IgD-negative memory B cell (primary cell): ENCODE results near the gene ANKRD10. TPM values are rescaled to one million over a fixed set of nuclear protein-coding genes. Genes with fewer than 3 reads are reported as not detected.
"Not testable (repeated sequence)": the region's sequence is repeated elsewhere in the genome, so short reads cannot be mapped to it uniquely, and the experiment has no call there.

Source experiments
- H3K27ac Mint-ChIP-seq, 3 donors: one replicate each; pipeline ENCODE4 v1.8.0; 2020 to 2022; ENCODE audit warnings: mild to moderate bottlenecking in 3 of 3, mixed read lengths in 3 of 3, moderate library complexity in 1 of 3
- H3K27me3 Mint-ChIP-seq: one replicate; pipeline ENCODE4 v1.8.0; 2021; ENCODE audit warnings: mixed read lengths
- H3K36me3 Mint-ChIP-seq: one replicate; pipeline ENCODE4 v1.8.0; 2020; ENCODE audit warnings: mild to moderate bottlenecking, mixed read lengths
- H3K4me1 Mint-ChIP-seq, 3 donors: one replicate each; pipeline ENCODE4 v1.8.0; 2020 to 2022; ENCODE audit warnings: mixed read lengths in 3 of 3, mild to moderate bottlenecking in 1 of 3
- H3K4me3 Mint-ChIP-seq, 4 donors: one replicate each; pipeline ENCODE4 v1.8.0; 2020 to 2022; ENCODE audit warnings: mild to moderate bottlenecking in 4 of 4, mixed read lengths in 4 of 4, moderate library complexity in 3 of 4
- H3K9me3 Mint-ChIP-seq, 3 donors: one replicate each; pipeline ENCODE4 v1.8.0; 2020 to 2021; ENCODE audit warnings: mixed read lengths in 3 of 3, mild to moderate bottlenecking in 1 of 3
- polyA plus RNA-seq: library from polyadenylated mRNA; unstranded; fragments of 300-500 nt; fragmentation: Illumina TruSeq; gene quantifications from one replicate; pipeline ENCODE4 v1.2.3, GENCODE V29; 2021

Gene ANKRD10
- polyA plus RNA-seq, 1 donor from 2014 or later, result 94.2 TPM

- no peaks in the 10 kb centered on the region for H3K36me3 Mint-ChIP-seq
- H3K27me3 Mint-ChIP-seq, result peaks cover 5% of the 10 kb centered on the region
- H3K27ac Mint-ChIP-seq, result no peak overlapping the region
- H3K4me3 Mint-ChIP-seq, result no peak overlapping the region
- H3K4me1 Mint-ChIP-seq, result peaks cover 0 to 5% (median 0%) of the 10 kb centered on the region in 3 donors
- peaks cover 4 to 5% (median 5%) of the 10 kb centered on the region in 3 donors for H3K9me3 Mint-ChIP-seq
Measured at GRCh38 chr13:110855363-110855762, 59.5 kb downstream of the ANKRD10 start.

- H3K4me3 Mint-ChIP-seq, result no peak overlapping the region
- peaks cover 5% of the 10 kb centered on the region for H3K27me3 Mint-ChIP-seq
- H3K27ac Mint-ChIP-seq, result no peak overlapping the region
- no peaks in the 10 kb centered on the region for H3K36me3 Mint-ChIP-seq
- peaks cover 0 to 5% (median 0%) of the 10 kb centered on the region in 3 donors for H3K4me1 Mint-ChIP-seq
- H3K9me3 Mint-ChIP-seq, result peaks cover 5 to 7% (median 5%) of the 10 kb centered on the region in 3 donors
Measured at GRCh38 chr13:110854866-110855265, 60.0 kb downstream of the ANKRD10 start.

GRCh38 chr13:110853235-110853721 lies 61.6 kb downstream of the ANKRD10 start:
- Mint-ChIP-seq H3K4me1 (peaks cover 0 to 5% (median 0%) of the 10 kb centered on the region in 3 donors), H3K4me3 (no peak overlapping the region), H3K27ac (no peak overlapping the region), H3K9me3 (peaks cover 5 to 7% (median 5%) of the 10 kb centered on the region in 3 donors), H3K36me3 (no peaks in the 10 kb centered on the region), H3K27me3 (peaks cover 9% of the 10 kb centered on the region)

- H3K27ac Mint-ChIP-seq, result no peak overlapping the region
- peaks cover 14% of the 10 kb centered on the region for H3K27me3 Mint-ChIP-seq
- peaks cover 0 to 4% (median 0%) of the 10 kb centered on the region in 3 donors for H3K9me3 Mint-ChIP-seq
- H3K4me3 Mint-ChIP-seq, result no peak overlapping the region
- peaks cover 0 to 3% (median 0%) of the 10 kb centered on the region in 3 donors for H3K4me1 Mint-ChIP-seq
- no peaks in the 10 kb centered on the region for H3K36me3 Mint-ChIP-seq
Measured at GRCh38 chr13:110850840-110851239, 64.0 kb downstream of the ANKRD10 start.

GRCh38 chr13:110850006-110850405 lies 64.9 kb downstream of the ANKRD10 start:
- H3K4me3 Mint-ChIP-seq, result no peak overlapping the region
- H3K27ac Mint-ChIP-seq, result no peak overlapping the region
- no peaks in the 10 kb centered on the region for H3K36me3 Mint-ChIP-seq
- H3K27me3 Mint-ChIP-seq, result peaks cover 16% of the 10 kb centered on the region
- H3K9me3 Mint-ChIP-seq, result peaks cover 0 to 4% (median 0%) of the 10 kb centered on the region in 3 donors
- peaks cover 0 to 3% (median 0%) of the 10 kb centered on the region in 3 donors for H3K4me1 Mint-ChIP-seq

GRCh38 chr13:110845520-110845919 lies 69.3 kb downstream of the ANKRD10 start:
- Mint-ChIP-seq H3K9me3 (peaks cover 4 to 7% (median 4%) of the 10 kb centered on the region in 3 donors), H3K4me1 (peaks cover 0 to 1% (median 0%) of the 10 kb centered on the region in 3 donors), H3K4me3 (no peak overlapping the region), H3K27me3 (peaks cover 35% of the 10 kb centered on the region), H3K27ac (no peak overlapping the region), H3K36me3 (no peaks in the 10 kb centered on the region)

GRCh38 chr13:110841846-110842245 lies 73.0 kb downstream of the ANKRD10 start:
- Mint-ChIP-seq H3K27me3 (peaks cover 35% of the 10 kb centered on the region), H3K4me1 (no peaks in the 10 kb centered on the region), H3K9me3 (peaks cover 2 to 7% (median 6%) of the 10 kb centered on the region in 3 donors), H3K4me3 (no peak overlapping the region), H3K27ac (no peak overlapping the region), H3K36me3 (no peaks in the 10 kb centered on the region)

- Mint-ChIP-seq H3K36me3 (no peaks in the 10 kb centered on the region), H3K4me1 (no peaks in the 10 kb centered on the region), H3K4me3 (no peak overlapping the region), H3K9me3 (peaks cover 2 to 7% (median 6%) of the 10 kb centered on the region in 3 donors), H3K27ac (no peak overlapping the region), H3K27me3 (peaks cover 35% of the 10 kb centered on the region)
Measured at GRCh38 chr13:110841406-110841805, 73.5 kb downstream of the ANKRD10 start.

GRCh38 chr13:110838867-110839538 lies 75.9 kb downstream of the ANKRD10 start:
- Mint-ChIP-seq H3K27me3 (peaks cover 22% of the 10 kb centered on the region), H3K4me1 (peaks cover 0 to 2% (median 0%) of the 10 kb centered on the region in 3 donors), H3K4me3 (no peak overlapping the region), H3K36me3 (no peaks in the 10 kb centered on the region), H3K27ac (no peak overlapping the region), H3K9me3 (peaks cover 2 to 7% (median 6%) of the 10 kb centered on the region in 3 donors)

- peaks cover 0 to 2% (median 0%) of the 10 kb centered on the region in 3 donors for H3K4me1 Mint-ChIP-seq
- H3K9me3 Mint-ChIP-seq, result peaks cover 0 to 7% (median 6%) of the 10 kb centered on the region in 3 donors
- H3K27me3 Mint-ChIP-seq, result peaks cover 19% of the 10 kb centered on the region
- H3K36me3 Mint-ChIP-seq, result no peaks in the 10 kb centered on the region
- no peak overlapping the region for H3K27ac Mint-ChIP-seq
- no peak overlapping the region for H3K4me3 Mint-ChIP-seq
Measured at GRCh38 chr13:110838116-110838515, 76.8 kb downstream of the ANKRD10 start.

GRCh38 chr13:110837397-110838061 lies 77.3 kb downstream of the ANKRD10 start:
- H3K9me3 Mint-ChIP-seq, H3K36me3 Mint-ChIP-seq, H3K27ac Mint-ChIP-seq, H3K4me3 Mint-ChIP-seq, H3K4me1 Mint-ChIP-seq: not testable (repeated sequence)
- peaks cover 19% of the 10 kb centered on the region for H3K27me3 Mint-ChIP-seq

GRCh38 chr13:110836605-110836903 lies 78.3 kb downstream of the ANKRD10 start:
- Mint-ChIP-seq H3K4me3 (no peak overlapping the region), H3K27ac (no peak overlapping the region), H3K9me3 (peaks cover 0 to 3% (median 3%) of the 10 kb centered on the region in 3 donors), H3K27me3 (peaks cover 14% of the 10 kb centered on the region), H3K36me3 (no peaks in the 10 kb centered on the region), H3K4me1 (peaks cover 0 to 2% (median 0%) of the 10 kb centered on the region in 3 donors)

- Mint-ChIP-seq H3K27me3 (peaks cover 9% of the 10 kb centered on the region), H3K27ac (no peak overlapping the region), H3K4me3 (no peak overlapping the region)
Measured at GRCh38 chr13:110835721-110836604, 78.9 kb downstream of the ANKRD10 start.

GRCh38 chr13:110834572-110834971 lies 80.3 kb downstream of the ANKRD10 start:
- H3K4me3 Mint-ChIP-seq, result no peak overlapping the region
- H3K4me1 Mint-ChIP-seq, result peaks cover 0 to 2% (median 0%) of the 10 kb centered on the region in 3 donors
- H3K36me3 Mint-ChIP-seq, result no peaks in the 10 kb centered on the region
- no peaks in the 10 kb centered on the region for H3K9me3 Mint-ChIP-seq
- H3K27me3 Mint-ChIP-seq, result peaks cover 6% of the 10 kb centered on the region
- no peak overlapping the region for H3K27ac Mint-ChIP-seq

More at GRCh38 chr13:110835721-110836604, 78.9 kb downstream of the ANKRD10 start:
- Mint-ChIP-seq H3K4me1 (peaks cover 0 to 2% (median 0%) of the 10 kb centered on the region in 3 donors), H3K9me3 (peaks cover 0 to 2% (median 0%) of the 10 kb centered on the region in 3 donors), H3K36me3 (no peaks in the 10 kb centered on the region)

- peaks cover 0 to 2% (median 0%) of the 10 kb centered on the region in 3 donors for H3K4me1 Mint-ChIP-seq
- peaks cover 6% of the 10 kb centered on the region for H3K27me3 Mint-ChIP-seq
- H3K36me3 Mint-ChIP-seq, result no peaks in the 10 kb centered on the region
- H3K4me3 Mint-ChIP-seq, result no peak overlapping the region
- no peak overlapping the region for H3K27ac Mint-ChIP-seq
- H3K9me3 Mint-ChIP-seq, result no peaks in the 10 kb centered on the region
Measured at GRCh38 chr13:110832531-110832930, 82.3 kb downstream of the ANKRD10 start.
